HG02610 (cell line): ENCODE results near the gene HOXB6.

Source experiments
- ATAC-seq: cut with Tn5 transposase; IDR thresholded peaks from one replicate; pipeline ENCODE4 v1.9.1; 2021; ENCODE audit warnings: mild to moderate bottlenecking, moderate library complexity; ENCODE audit not compliant: unreplicated experiment

HOXB6 gene

DNA sequence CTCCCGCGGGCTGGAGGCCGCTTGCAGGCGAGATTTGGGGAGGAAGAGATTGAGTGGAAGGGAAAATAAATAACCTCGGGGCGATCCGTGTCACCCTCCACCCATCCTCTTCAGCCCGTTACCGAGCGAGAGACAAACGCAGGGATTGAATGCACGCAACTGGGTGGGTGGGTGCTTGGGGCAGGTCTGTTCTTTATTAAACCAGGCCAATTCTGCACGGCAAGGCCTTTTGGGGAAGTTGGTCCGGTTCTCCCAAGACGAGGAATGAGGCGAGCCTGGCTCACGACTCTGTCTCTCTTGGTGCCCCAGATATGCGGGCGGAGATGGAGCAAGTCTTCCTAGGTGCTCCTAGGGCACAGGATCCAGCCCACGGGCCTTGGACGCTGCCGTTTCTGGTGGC lies 6.4 kb upstream of the HOXB6 start:
- ATAC-seq: no peak

DNA sequence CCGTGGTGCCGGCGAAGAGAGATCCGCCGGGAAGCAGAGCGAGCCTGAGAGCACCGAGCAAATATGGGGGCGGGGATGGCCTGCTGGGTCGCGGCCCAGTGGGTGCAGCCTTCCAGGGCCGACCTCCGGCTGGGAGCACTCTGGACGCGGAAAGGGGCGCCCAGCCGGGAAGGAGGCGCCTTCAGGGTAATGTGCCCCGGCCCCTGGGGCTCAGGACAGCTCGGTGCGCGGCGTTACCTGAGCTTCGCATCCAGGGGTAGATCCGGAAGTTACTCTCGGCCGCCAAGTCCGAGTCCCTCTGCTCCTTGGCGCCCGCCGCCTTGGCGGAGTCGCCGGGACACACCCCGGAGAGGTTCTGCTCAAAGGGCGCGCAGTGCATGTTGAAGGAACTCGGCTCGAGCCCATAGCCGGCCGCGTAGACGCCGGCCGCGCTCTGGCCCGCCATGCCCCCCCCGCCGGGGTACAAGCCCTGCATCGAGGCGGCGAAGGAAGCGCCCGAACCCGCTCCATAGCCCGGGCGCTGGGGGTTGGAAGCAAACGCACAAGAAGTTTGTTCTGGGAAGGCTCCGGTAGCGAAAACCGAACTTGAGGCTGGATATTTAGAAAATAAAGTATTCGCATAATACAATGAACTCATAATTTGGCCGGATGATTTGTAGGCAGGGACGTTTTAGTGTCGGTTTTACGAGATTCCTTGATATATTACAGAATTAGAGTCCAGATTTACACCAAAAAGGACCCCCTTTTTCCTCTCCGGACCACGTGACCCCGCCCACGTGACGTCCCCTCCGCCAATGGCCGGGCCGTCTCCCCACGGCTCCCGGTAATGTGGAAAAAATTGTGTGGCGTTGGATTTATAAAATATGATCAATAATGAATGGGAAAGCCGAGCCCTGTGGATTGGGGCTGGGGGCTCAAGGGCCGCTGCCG lies 5.8 kb upstream of the HOXB6 start, which contains the start of gene HOXB7:
HOXB7 (minus strand) TSS at position 736 of the 930 bp plus-strand sequence; CDS start at position 637, 99 bp downstream.
- no peak for ATAC-seq

DNA sequence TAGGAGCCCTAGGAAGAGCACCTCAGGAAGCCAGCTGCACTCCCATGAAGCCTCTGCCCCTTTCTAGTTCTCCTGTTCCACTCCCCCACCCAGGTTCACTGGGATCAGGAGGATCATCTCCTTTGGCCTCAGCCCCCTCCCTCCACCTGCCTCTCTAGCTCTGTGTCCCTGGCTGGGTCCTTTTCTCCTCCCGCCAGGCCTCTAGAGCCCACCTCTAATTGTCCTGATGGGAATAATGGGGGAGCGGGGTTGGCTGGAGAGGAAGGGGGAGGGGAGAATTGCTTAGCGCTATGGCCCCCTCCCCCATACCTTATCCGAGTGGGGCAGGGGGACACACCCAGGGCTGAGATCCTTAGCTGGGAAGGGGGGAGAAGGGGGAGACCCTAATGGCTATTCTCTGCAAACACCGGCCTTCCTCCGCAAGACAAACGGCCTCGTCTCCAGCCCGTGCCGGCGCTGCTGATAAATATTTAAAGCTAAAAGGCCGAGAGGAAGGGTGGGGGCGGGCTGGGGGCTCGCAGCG lies 5.0 kb upstream of the HOXB6 start:
- ATAC-seq: no peak

DNA sequence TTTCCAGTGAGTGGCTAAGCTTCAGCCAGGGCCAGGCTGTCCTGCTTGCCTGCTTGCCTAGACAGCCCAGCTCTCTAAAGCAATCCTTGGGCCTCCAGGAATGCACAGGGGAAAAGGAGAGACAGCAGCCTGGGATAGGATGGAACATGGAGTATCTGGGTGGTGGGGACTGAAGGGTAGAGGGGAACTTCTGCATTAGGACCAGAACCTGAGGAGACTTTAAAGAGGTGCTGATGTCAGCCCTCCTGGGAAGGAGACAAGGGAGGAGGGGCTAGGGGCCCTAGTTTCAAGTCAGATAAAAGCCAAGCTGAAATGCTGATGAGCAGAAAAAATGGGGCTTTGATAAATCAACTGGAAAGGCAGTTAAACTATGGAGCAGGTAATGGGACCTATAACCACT lies 4.2 kb upstream of the HOXB6 start:
- ATAC-seq: no peak

DNA sequence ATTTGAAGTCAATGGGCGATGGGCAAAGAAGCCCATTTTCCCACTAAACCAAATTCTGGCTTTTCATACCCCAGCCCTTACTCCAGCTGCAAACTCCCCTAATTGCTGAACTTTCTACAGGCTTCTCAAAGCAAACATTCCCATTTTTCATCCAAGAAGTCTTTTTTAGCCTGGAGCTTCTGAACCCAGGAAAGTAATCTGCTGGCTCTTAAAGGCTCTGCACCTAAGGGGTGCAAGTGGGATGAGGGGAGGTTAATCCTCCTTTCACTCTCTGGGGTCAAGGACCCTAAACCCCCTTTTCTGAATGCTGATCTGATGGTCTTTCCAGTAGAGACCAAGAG lies 3.7 kb upstream of the HOXB6 start:
- no peak for ATAC-seq

DNA sequence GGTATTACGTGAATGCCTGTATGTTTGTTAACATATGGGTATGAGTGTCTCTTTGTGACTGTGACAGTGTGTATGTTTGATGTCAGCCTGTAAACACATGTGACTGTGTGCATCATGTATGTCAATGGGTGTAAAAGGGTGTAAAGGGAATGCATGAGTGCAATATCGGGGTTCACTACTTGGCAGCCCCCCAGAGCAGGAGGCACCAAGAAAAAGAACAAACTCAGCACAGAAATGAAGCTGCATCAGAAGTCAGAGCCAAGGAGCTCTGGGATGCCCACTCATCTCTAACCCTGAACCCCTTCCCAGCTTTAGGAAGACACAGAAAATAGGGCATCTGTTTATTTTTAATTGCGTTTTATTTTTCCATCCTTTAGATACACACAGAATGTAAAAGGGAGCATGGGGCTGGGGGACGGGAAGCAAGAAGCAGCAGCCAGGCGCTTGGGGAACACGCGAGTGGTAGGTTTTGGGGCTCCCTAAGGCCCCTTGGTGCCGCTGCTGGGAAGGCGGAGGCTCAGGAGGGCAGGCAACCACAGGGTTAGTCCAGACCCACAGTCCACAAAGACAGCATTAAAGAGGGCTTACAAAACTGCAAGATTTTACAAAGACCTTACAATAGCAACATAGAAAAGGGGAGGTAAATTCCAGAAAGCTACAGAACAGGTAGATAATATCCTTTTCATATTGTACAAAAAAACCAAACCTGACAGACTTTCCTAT lies 2.3 kb upstream of the HOXB6 start:
- ATAC-seq: no peak

DNA sequence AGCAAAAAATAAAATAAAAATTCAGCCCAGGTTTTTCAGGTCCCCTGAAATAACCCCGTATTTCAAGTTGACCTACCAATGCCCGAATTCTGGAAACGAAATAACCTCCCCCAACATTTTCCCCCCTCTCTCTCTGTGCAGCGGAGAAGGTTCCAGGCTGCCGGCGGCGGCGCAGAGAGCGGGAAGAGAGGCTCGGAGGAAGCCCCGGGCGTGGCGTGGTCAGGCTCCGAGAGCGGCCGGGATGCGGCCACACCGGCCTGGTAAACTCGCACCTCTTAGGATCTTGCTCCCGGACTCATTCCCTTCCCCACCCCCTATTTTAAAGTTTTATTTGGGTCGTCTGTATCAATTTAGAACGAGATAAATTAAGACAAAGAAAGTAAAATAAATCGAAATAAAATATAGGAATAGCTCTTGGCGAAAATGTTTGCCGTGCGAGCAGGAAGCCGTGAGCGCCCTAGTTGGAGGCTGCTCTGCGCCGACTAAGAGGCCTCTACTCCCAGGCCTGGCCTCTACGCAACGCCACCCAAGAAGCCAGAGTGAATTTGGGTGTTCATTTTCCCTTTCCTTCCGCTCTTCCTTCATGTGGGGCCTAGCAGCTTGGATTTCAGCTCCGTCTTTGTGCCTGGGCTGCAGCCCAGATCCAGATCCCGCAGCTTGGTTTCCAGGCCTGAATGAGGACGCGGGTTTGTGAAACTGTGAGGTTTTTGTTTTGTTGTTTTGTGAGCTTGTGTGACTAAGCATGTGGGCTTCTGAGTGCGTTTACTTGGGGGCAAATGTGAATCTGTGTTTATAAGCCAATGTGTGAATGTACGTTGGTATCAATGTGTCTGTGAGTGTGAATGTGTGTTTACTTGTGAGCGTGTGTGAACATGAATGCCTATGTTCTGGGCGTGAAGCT lies 1.5 kb upstream of the HOXB6 start:
- no peak for ATAC-seq

DNA sequence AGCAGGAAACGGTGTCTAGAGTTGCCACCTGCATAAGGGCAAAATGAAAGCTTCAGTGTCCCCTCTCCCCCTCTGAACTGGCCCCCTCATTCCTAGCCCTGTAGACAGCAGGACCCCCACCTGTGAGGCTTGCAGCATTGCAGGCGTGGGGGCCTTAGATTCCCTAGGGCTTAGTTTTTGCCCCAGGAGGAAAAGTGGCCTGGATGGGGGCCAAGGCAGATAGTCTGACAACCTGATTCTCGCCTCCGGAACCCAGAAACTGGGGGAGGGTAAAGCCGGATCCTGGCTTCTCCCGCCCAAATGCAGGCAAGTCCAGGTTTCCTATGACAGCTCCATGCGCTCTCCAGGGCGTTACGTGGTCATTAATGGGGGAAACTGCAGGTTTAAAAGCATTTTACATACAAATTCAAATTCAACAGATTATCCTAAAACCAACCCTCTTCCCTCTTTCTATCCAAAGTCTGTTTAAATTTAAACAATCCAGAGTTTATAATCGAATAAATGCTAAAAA lies 678 bp upstream of the HOXB6 start:
- no peak for ATAC-seq

DNA sequence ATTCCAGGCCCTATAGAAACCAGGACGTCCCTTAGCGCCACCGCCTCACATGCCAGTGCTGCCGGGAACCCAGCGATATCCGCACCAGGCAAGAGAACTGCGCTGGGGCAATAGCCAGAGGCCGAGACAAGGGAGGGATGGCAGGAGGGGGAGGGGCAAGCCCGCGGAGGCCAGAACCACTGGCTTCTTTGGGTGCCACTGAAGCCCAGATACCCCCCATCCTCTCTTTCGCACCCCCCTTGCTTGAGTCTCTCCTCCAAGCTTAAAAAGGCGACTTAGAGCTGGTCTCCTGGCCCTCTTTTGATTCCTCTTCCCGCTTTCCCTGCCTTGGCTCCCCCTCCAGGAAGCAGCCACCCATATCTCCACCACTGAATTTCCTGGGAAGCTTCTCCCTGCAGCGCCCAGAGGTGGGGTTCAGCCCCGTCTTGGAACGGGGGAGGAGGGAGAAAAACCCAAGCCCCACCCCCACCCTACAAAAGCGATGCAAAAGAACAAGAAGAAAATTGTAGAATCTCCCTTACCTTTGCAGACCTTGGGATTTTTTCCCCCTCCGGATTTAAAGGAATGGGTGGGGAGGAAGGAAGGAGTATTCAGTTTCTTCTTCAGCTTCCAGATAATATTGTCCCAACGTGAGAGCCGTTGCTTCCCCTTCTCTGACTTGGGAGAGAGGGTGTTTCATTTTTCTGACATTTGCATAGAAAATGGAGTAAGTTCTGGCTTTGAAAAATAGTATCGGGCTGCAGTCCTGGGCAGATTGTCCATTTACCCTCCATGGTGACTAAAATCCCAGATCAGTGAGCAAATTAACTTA lies 622 bp downstream of the HOXB6 start:
- no peak for ATAC-seq

DNA sequence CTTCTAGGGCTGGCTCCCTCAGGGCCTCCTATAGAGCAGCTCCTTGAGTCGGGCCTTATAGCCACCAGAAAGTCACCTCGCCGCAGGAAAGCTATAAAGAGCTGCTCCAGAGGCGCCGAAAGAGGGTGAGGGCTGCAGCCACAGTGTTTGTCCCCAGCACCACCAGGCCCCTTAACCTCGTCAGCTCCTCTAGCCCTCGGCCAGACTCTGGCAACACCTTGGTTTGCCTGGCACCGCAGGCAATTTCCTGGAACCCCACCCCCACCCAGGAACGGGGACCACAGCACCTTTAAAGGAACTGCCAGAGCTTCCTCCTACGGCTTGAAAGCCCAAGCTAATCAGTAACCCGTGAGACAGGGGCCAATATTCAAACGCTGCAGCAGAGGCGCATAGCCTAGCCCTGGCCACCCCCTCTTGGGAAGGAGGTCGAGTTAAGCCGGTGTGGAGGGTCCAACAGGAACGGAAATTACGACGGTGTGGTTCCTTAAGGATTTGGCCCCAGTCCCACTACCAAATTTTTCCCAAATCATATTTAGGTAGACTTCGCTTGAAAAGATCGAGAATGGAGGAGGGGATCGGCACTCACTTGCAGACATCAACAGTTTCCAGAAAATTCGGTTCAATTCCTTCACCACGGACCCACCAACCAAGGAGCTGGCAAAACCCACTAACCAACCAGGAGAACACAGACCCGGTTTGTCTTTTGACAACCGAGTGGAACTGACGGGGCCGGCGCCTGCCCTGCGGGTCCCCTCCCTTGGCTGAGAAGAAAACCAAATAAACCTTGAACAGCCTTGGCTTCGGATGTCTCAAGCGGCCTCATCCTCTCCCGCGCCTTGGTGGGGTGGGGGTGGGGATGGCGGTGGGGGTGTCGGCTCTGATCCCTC lies 3.0 kb downstream of the HOXB6 start:
- ATAC-seq: no peak

DNA sequence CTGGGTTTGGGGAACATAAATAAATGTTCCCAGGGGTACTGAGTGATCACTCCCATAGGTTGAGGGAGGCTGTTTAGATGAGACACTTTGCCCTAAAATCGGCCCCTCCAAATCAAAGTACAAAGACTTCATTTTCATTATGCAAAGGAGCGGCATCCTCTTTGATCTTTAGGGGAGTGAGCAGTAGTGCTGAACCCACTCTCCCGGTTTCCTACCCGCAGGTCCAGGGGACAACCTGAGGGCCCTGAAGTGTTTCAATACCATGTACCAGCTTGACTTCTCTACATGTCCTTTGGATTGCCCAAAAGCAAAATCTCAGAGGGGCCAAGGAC lies 3.6 kb downstream of the HOXB6 start:
- ATAC-seq: no peak

DNA sequence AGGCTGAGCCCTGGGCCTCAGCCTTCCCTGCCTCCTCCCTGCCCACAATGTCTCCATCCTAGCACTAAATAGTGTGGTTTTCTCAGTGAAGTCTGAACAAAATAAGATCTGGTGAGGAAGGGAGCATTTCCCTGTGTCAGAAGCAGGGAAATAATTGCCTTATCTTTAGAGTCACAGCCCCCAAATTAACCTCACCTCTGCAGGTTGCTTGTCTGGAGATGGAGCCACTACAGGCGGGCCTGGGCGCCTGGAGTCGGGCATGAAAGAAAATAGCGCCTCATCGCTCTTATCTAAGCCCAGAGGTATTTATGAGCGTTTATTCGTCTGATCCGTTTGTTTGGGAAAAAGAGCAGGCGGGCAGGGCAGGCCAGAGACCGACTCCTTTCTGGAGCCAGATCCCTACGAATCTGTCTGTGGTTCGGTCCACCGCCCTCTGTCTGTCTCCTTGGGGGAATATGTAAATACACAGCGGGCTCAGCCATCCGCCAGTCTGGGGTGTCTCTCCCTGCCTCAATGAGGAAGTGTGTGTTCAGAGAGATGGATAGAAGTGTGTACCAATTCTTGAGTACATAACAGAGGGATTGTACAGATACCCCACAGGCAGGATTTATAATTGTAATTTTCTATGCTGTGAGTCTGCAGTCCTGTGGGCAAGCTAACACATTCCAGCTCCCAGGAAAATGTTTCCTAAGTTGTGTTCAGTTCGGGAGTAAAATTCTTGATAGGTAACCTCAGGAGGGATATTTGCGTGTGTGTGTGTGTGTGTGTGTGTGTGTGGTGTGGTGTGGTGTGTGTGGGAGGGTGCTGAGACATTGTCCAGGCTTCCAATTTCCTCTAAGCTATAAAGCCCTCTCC lies 4.3 kb downstream of the HOXB6 start:
- ATAC-seq: no peak

DNA sequence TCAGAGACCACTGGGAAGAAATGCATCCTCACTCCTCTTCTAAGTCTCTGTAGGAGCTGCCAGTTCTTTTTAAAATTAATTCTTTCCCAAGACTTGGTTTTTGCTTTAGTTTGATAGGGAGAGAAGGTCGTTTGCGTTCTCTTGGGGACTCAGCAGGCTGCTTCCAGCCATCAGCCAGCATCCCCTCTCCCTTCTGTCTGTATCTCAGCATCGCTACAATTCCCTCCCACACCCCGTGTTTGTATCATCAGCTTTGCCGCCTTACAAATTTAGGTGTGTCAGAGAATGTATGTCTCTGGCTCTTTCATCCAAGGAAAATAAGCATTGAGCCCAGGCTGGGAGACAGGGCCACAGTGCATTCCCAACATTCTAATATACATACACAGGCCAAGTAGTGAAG lies 5.4 kb downstream of the HOXB6 start:
- ATAC-seq: no peak

DNA sequence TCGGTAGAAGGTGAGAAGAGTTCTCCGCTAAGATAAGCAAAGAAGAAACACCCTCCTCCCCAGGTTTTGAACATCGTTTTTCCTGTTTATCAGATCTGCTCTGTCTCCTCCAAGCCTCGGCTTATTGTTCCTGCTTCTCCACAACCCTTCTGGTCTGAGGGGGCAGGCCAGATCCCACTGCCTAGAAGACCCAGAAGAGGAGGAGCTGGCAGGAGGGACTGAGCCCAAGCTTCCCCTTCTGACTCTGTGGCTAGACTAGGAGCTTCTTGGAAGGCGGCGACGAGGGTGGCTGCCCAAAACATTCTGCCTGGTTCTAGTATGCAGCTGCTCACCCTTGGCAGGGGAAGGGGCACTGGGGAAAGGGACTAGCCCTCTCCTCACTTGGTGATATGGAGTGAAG lies 6.0 kb downstream of the HOXB6 start:
- no peak for ATAC-seq

DNA sequence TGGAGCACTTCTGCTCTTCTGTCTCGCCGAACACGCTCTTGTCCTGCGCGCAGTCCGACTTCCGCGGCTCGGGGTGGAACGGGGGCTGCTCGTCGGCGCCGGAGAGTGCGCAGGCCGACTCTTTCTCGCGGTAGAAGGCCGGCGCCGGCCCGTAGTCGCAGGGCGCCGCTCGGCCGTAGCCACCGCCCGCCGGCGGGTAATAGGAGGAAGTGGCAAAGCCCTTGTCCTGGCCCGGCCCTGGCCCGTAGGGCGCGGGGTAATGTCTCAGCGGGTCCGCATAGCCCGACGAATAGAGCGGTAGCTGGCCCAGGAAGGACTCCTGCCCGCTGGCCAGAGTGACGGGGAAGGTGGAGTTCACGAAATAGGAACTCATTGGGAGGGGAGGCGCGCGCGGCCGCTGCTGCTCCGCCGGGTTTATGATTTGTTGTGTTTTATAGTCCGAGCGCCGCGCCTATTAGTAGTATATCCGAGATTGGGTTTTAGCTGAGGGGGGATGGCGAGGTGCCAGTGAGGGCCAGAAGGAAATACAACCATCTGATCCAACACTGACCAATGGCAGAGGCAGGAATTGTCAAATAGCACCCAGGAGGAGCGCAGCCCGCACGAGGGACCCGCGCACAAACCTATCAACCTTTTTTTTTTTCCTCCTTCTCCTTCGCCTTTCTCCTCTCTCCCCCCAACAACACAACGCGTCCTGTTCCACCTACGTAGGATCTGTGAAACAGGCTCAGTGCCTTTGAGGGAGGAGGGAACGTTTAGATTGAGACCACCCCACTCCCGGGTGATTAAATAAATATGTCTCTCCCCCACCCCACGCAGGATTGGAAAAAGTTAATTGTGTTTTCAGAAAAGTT lies 6.8 kb downstream of the HOXB6 start:
- no peak for ATAC-seq

DNA sequence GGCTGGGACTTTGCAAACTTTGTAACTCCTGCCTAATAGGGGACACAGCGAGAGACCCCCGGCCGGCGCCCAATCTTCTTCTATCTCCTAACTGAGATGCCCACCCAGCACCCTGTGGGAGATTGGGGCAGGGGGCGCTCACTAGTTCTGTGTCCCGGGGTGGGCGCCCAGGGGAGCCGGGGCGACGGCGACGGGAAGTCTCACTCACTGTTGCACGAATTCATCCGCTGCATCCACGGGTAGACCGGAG lies 7.3 kb downstream of the HOXB6 start:
- ATAC-seq: no peak

DNA sequence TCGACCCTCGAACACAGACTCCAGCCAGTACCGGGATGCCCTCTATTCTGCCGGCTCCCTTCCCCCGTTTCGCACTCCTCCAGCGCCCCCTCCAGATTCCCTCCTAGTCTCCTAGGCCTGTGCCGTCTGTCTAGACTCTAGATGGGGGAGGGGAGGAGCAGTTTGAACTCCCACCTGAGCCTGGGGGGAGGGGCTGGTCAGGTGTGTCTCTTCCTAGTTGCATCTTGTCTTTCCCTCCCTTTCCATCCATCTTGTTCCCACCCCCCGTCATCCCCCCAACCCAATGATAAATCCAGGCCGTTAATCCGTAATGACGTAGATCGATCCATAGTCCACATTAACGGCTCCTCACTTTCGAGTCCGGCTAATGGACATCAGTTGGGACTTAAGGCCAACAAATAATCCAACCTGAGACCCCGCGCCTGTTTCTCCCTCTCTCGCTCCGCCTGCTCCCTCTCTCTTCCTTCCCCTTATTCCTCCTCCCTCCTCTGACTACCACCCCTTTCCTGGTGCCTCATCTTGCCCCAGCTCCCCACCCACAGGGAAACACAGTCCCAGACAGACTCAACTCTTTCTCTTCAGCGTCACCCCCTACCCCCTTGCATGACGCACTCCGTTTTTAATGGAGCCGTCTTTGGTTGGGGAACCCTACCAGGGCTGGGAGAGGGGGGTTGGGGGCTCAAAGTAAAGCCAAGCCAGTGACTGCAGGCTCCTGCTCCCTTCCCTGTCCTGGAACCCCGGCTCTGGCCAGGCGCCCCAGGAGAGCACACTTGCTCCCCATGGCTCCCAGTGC lies 7.9 kb downstream of the HOXB6 start:
- no peak for ATAC-seq
